ENCODE measurements around the gene SLAMF1. TPM values are rescaled to one million over a fixed set of nuclear protein-coding genes. Genes with fewer than 3 reads are reported as not detected.
"Not testable (repeated sequence)": the region's sequence is repeated elsewhere in the genome, so short reads cannot be mapped to it uniquely, and the experiment has no call there.

SLAMF1 gene
- total and polyA plus RNA-seq, 2 donors from 2014 or later = 0.13 to 3.3 TPM

DNA sequence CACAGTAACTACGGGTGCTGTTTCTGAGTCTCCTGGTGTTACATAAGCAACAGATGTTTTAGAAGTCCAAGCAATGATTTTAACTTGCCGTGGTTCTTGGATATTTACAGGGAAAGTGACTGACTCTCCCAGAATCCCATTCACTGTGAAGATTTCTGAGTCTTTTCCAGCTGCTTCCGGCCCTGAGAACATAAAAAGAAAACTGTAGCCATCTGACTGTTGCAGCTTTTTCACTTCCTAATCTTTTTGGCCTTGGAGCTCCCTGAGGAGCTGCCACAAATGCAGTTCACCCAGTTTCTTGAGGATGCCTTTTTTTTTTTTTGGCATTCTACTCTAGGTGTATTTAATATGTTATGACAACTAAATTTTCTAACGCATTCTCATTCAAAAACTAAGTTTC lies 81.3 kb downstream of the SLAMF1 start:
- TF ChIP-seq, protein P1, sequence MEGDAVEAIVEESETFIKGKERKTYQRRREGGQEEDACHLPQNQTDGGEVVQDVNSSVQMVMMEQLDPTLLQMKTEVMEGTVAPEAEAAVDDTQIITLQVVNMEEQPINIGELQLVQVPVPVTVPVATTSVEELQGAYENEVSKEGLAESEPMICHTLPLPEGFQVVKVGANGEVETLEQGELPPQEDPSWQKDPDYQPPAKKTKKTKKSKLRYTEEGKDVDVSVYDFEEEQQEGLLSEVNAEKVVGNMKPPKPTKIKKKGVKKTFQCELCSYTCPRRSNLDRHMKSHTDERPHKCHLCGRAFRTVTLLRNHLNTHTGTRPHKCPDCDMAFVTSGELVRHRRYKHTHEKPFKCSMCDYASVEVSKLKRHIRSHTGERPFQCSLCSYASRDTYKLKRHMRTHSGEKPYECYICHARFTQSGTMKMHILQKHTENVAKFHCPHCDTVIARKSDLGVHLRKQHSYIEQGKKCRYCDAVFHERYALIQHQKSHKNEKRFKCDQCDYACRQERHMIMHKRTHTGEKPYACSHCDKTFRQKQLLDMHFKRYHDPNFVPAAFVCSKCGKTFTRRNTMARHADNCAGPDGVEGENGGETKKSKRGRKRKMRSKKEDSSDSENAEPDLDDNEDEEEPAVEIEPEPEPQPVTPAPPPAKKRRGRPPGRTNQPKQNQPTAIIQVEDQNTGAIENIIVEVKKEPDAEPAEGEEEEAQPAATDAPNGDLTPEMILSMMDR (IDR thresholded peaks at IDR 0.05; ENCODE audit: borderline replicate concordance, extremely low read depth, insufficient read depth) = no peak
- no peak overlapping the region for H3K4me3 ChIP-seq (ENCODE audit: low read length in 3 of 3)
- H3K36me3 ChIP-seq (ENCODE audit: control insufficient read depth in 2 of 3, insufficient read depth in 3 of 3, low read length in 3 of 3) = no peaks in the 10 kb centered on the region
- FAIRE-seq (no peak), DNase-seq (no peak)
- intact Hi-C loops (cut with DNase I) = no loop called here
- no peaks in the 10 kb centered on the region for H3K27me3 ChIP-seq (ENCODE audit: control insufficient read depth, insufficient read depth, low read length)
- H3K4me1 ChIP-seq (ENCODE audit: control insufficient read depth in 2 of 3, insufficient read depth in 2 of 3, low read depth in 1 of 3, low read length in 3 of 3) = no peaks in the 10 kb centered on the region
- H3K9ac ChIP-seq (ENCODE audit: low read length in 3 of 3) = no peak overlapping the region
- no peaks in the 10 kb centered on the region for H3K9me3 ChIP-seq (ENCODE audit: control insufficient read depth in 2 of 3, insufficient read depth in 1 of 3, low read length in 3 of 3)
- H3K27ac ChIP-seq (ENCODE audit: low read depth in 2 of 2, low read length in 2 of 2) = no peak overlapping the region

DNA sequence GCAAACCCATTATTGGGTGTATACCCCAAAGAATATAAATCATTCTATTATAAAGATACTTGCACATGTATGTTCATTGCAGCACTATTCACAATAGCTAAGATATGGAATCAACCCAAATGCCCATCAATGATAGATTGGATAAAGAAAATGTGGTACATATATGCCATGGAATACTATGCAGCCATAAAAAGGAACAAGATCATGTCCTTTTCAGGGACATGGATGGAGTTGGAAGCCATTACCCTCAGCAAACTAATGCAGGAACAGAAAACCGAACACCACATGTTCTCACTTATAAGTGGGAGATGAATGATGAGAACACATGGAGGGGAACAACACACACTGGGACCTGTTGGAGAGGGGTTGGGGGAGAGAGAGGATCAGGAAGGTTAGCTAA lies 83.6 kb downstream of the SLAMF1 start:
- intact Hi-C loops (cut with DNase I); H3K9me3 ChIP-seq (ENCODE audit: control insufficient read depth in 2 of 3, insufficient read depth in 1 of 3, low read length in 3 of 3); H3K36me3 ChIP-seq (ENCODE audit: control insufficient read depth in 2 of 3, insufficient read depth in 3 of 3, low read length in 3 of 3); H3K4me3 ChIP-seq (ENCODE audit: low read length in 3 of 3); DNase-seq; H3K9ac ChIP-seq (ENCODE audit: low read length in 3 of 3); FAIRE-seq; H3K27ac ChIP-seq (ENCODE audit: low read depth in 2 of 2, low read length in 2 of 2); H3K4me1 ChIP-seq (ENCODE audit: control insufficient read depth in 2 of 3, insufficient read depth in 2 of 3, low read depth in 1 of 3, low read length in 3 of 3); H3K27me3 ChIP-seq (ENCODE audit: control insufficient read depth, insufficient read depth, low read length): not testable (repeated sequence)

DNA sequence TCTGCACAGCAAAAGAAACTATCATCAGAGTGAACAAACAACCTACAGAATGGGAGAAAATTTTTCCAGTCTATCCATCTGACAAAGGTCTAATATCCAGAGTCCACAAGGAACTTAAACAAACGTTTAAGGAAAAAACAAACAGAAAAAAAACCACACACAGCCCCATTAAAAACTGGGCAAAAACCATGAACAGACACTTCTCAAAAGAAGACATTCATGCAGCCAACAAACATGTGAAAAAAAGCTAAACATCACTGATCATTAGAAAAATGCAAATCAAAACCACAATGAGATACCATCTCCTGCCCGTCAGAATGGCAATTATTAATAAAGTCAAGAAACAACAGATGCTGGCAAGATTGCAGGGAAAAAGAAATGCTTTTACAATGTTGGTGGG lies 84.1 kb downstream of the SLAMF1 start:
- H3K4me1 ChIP-seq (ENCODE audit: control insufficient read depth in 2 of 3, insufficient read depth in 2 of 3, low read depth in 1 of 3, low read length in 3 of 3); H3K9me3 ChIP-seq (ENCODE audit: control insufficient read depth in 2 of 3, insufficient read depth in 1 of 3, low read length in 3 of 3); H3K27ac ChIP-seq (ENCODE audit: low read depth in 2 of 2, low read length in 2 of 2); H3K27me3 ChIP-seq (ENCODE audit: control insufficient read depth, insufficient read depth, low read length); H3K4me3 ChIP-seq (ENCODE audit: low read length in 3 of 3); H3K36me3 ChIP-seq (ENCODE audit: control insufficient read depth in 2 of 3, insufficient read depth in 3 of 3, low read length in 3 of 3); DNase-seq; FAIRE-seq; H3K9ac ChIP-seq (ENCODE audit: low read length in 3 of 3); intact Hi-C loops (cut with DNase I): not testable (repeated sequence)

DNA sequence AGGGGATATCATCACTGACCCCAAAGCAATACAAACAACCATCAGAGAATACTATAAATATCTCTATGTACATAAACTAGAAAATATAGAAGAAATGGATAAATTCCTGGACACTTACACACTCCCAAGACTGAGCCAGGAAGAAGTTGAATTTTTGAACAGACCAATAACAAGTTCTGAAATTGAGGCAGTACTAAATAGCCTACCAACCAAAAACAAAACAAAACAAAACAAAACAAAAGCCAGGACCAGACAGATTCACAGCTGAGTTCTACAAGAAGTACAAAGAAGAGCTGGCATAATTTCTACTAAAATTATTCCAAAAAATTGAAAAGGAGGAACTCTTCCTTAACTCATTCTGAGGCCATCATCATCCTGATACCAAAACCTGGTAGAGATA lies 86.0 kb downstream of the SLAMF1 start:
- Histone ChIP-seq H3K36me3 (ENCODE audit: control insufficient read depth in 2 of 3, insufficient read depth in 3 of 3, low read length in 3 of 3) (no peaks in the 10 kb centered on the region), H3K4me3 (ENCODE audit: low read length in 3 of 3) (no peak overlapping the region), H3K9me3 (ENCODE audit: control insufficient read depth in 2 of 3, insufficient read depth in 1 of 3, low read length in 3 of 3) (no peaks in the 10 kb centered on the region), H3K27me3 (ENCODE audit: control insufficient read depth, insufficient read depth, low read length) (no peaks in the 10 kb centered on the region), H3K27ac (ENCODE audit: low read depth in 2 of 2, low read length in 2 of 2) (no peak overlapping the region), H3K9ac (ENCODE audit: low read length in 3 of 3) (no peak overlapping the region), H3K4me1 (ENCODE audit: control insufficient read depth in 2 of 3, insufficient read depth in 2 of 3, low read depth in 1 of 3, low read length in 3 of 3) (no peaks in the 10 kb centered on the region)
- no peak for DNase-seq
- TF ChIP-seq, protein P1 (IDR thresholded peaks at IDR 0.05; ENCODE audit: borderline replicate concordance, extremely low read depth, insufficient read depth) = no peak
- FAIRE-seq = no peak
- intact Hi-C loops (cut with DNase I) = no loop called here
